ENCODE results near the gene TANGO2. TPM values are rescaled to one million over a fixed set of nuclear protein-coding genes. Genes with fewer than 3 reads are reported as not detected.
A peak's percentile ranks its signal among the peaks of the same experiment; 100 is the strongest.

Gene TANGO2
- total and polyA plus RNA-seq, 2 experiments from 2014 or later: 18.7 to 21.9 TPM

- TF ChIP-seq, protein P1, sequence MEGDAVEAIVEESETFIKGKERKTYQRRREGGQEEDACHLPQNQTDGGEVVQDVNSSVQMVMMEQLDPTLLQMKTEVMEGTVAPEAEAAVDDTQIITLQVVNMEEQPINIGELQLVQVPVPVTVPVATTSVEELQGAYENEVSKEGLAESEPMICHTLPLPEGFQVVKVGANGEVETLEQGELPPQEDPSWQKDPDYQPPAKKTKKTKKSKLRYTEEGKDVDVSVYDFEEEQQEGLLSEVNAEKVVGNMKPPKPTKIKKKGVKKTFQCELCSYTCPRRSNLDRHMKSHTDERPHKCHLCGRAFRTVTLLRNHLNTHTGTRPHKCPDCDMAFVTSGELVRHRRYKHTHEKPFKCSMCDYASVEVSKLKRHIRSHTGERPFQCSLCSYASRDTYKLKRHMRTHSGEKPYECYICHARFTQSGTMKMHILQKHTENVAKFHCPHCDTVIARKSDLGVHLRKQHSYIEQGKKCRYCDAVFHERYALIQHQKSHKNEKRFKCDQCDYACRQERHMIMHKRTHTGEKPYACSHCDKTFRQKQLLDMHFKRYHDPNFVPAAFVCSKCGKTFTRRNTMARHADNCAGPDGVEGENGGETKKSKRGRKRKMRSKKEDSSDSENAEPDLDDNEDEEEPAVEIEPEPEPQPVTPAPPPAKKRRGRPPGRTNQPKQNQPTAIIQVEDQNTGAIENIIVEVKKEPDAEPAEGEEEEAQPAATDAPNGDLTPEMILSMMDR (IDR thresholded peaks at IDR 0.05; ENCODE audit: low read depth, low read length): no peak
These were observed 6.3 kb upstream of the TANGO2 start for GRCh38 chr22:20014526-20015186.

DNA sequence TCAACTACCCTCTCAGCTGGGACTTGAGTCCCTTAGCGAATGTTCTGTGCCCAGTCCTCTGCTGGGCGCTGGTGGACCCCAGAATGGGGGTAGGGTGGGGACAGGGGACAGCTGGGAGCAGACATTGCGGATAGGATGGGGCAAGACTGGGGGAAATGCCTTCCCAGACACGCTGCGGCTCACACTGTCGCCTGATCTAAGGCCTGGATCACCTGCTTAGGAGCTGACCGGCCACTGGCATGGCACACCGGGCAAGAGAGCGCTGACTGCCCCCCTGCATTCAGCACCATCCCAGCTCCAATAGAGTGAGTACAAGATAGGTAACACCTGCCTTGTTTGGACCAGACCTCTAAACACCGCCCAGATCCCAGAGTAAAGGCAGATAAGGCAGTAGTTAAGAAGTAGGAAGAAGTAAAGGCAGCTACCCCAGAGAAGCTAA is 5.7 kb upstream of the TANGO2 start:
- no peaks in the 10 kb centered on the region for H3K4me1 ChIP-seq (ENCODE audit: low read depth)
- H3K27me3 ChIP-seq: peaks cover 48% of the 10 kb centered on the region
- DNase-seq (ENCODE audit: low read depth in 1 of 2, low spot score in 1 of 2): no peak
- no peak overlapping the region for H3K4me3 ChIP-seq
- TF ChIP-seq, protein P1 (IDR thresholded peaks at IDR 0.05; ENCODE audit: low read depth, low read length): no peak
- H3K27ac ChIP-seq: no peak overlapping the region
- H3K36me3 ChIP-seq: no peaks in the 10 kb centered on the region
- no peaks in the 10 kb centered on the region for H3K9me3 ChIP-seq (ENCODE audit: low read depth)

More at GRCh38 chr22:20014526-20015186, 6.3 kb upstream of the TANGO2 start:
- H3K27me3 ChIP-seq: peaks cover 45% of the 10 kb centered on the region
- H3K27ac ChIP-seq: no peak overlapping the region
- H3K4me3 ChIP-seq: no peak overlapping the region
- no peak for DNase-seq (ENCODE audit: low read depth in 1 of 2, low spot score in 1 of 2)
- H3K4me1 ChIP-seq (ENCODE audit: low read depth): no peaks in the 10 kb centered on the region
- H3K36me3 ChIP-seq: no peaks in the 10 kb centered on the region
- no peaks in the 10 kb centered on the region for H3K9me3 ChIP-seq (ENCODE audit: low read depth)

GRCh38 chr22:20015971-20016733 is 4.8 kb upstream of the TANGO2 start:
- TF ChIP-seq, protein P1 (IDR thresholded peaks at IDR 0.05; ENCODE audit: low read depth, low read length): no peak
- Histone ChIP-seq H3K4me3 (peak overlapping the region; percentile 63), H3K4me1 (ENCODE audit: low read depth) (no peaks in the 10 kb centered on the region), H3K36me3 (no peaks in the 10 kb centered on the region), H3K9me3 (ENCODE audit: low read depth) (no peaks in the 10 kb centered on the region), H3K27me3 (peaks cover 48% of the 10 kb centered on the region), H3K27ac (no peak overlapping the region)
- peak in 1 of 2 donors; percentile 62 for DNase-seq (ENCODE audit: low read depth in 1 of 2, low spot score in 1 of 2)

DNA sequence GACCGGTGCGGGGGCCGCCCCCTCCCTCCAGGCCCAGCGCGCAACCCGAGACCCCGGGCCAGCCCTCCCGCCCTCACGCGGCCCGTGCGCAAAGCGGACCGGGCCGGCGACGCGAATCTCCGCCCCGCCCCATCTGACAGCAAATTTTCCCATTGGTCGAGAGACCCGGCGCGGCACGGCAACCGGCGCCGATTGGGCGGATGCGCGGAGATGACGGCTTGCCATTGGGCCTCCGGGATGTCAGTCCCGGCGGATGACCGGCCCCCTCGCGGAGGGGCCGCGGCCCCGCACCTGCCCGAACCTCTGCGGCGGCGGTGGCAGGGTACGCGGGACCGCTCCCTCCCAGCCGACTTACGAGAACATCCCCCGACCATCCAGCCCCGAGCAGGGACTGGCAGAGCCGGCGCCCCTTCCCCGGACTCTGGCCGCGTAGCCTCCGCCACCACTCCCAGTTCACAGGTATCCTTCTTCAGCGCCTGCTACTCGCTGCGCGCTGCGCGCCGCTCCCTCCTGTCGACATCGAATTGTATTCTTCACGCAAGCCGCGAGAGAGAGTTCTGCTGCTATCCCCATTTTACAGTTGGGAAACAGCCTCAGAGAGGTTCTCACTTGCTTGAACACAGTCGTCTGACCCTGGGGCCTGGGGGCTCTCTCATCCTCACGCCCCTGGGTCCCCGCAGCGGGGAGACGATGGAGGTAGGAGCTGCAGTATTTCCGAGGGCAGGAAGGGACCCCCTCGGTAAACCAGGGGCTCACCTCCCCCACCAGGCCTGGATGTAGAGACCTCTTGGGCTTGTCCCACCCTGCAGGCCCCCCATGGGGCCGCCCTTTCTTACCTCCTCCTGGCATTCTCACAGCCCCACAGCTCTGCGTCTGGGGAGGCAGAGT is 3.9 kb upstream of the TANGO2 start, which contains the start of gene ARVCF:
Gene ARVCF (minus strand): TSS at position 90 of the 888 bp plus-strand sequence. CDS start 26,029 bp downstream, outside the sequence.
- Histone ChIP-seq H3K4me3 (peak within 1 kb of the TSS; percentile 63), H3K9me3 (ENCODE audit: low read depth) (no peaks in the 10 kb centered on the region), H3K27ac (no peak within 1 kb of the TSS), H3K27me3 (peaks cover 48% of the 10 kb centered on the region), H3K4me1 (ENCODE audit: low read depth) (peaks cover 5% of the 10 kb centered on the region), H3K36me3 (no peaks in the 10 kb centered on the region)
- DNase-seq (ENCODE audit: low read depth in 1 of 2, low spot score in 1 of 2): peak; percentile 92 to 93
- TF ChIP-seq, protein P1 (IDR thresholded peaks at IDR 0.05; ENCODE audit: low read depth, low read length): peak; percentile 10

GRCh38 chr22:20017622-20017958 is 3.3 kb upstream of the TANGO2 start:
- H3K27me3 ChIP-seq: peaks cover 48% of the 10 kb centered on the region

More at GRCh38 chr22:20017622-20017958, 3.3 kb upstream of the TANGO2 start:
- H3K9me3 ChIP-seq (ENCODE audit: low read depth): no peaks in the 10 kb centered on the region
- H3K4me1 ChIP-seq (ENCODE audit: low read depth): peaks cover 5% of the 10 kb centered on the region
- no peak overlapping the region for H3K27ac ChIP-seq
- TF ChIP-seq, protein P1 (IDR thresholded peaks at IDR 0.05; ENCODE audit: low read depth, low read length): no peak
- no peaks in the 10 kb centered on the region for H3K36me3 ChIP-seq
- no peak for DNase-seq (ENCODE audit: low read depth in 1 of 2, low spot score in 1 of 2)
- H3K4me3 ChIP-seq: peak overlapping the region; percentile 63

Measured in cardiac muscle cell (in vitro differentiated cells and primary cell).